ENCODE measurements around the gene OGT.
A peak's percentile ranks its signal among the peaks of the same experiment; 100 is the strongest.
"Not testable (repeated sequence)": the region's sequence is repeated elsewhere in the genome, so short reads cannot be mapped to it uniquely, and the experiment has no call there.

The OGT gene

DNA sequence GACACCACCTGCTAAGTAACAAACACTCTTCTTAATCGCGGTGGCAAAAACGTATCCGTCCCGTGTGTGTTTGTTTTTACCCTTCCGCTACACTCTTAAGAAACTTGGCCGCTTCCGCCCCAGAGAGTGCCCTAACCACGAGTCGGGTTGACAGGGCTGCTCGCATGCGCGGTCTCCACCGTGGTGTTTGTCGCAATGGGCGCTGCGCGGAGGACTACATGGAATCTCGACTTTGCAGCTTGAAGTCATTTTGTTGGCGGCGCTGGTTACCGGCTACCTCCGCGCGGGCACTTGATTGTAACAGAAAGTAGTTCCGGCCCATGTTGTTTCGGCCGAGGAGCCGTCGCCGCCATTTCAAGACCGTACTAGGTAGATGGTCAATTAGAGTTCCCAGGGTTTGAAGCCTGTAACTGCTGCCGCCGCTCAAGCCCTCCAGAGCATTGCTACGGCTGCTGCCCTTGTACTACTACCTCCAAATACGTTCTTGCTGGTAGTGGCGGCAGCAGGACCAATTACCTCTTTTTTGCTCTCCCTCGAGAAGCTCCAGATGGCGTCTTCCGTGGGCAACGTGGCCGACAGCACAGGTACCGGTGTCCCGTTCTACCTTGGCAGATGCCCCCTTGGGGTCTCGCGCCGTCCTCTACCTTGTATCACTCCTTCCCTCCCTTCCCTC, at the start of gene OGT:
Gene OGT, plus strand, starts transcription at position 352 of the 673 bp plus-strand sequence. Its CDS starts 196 bp downstream, at position 548.
- peak; percentile 88 for DNase-seq (ENCODE audit: low read depth, low spot score)

DNA sequence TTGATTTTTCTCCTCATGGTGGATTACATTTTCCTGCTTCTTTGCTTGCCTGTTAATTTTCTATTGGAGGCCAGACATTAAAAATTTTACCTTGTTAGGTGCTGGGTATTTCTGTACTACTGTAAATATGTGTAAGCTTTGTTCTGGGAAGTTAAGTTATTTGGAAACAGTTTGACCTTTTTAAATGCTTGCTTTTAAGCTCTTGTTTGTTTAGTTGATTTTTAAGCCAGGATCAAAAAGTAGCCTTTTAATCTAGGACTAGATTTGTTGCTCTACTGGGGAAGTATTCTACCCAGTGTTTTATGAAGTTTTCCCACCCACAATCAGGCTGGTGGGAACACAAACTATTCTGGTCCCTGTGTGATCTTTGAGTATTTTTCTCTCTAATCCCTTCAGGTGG, 45.1 kb upstream of the OGT start:
- no peak for DNase-seq (ENCODE audit: low read depth, low spot score)

DNA sequence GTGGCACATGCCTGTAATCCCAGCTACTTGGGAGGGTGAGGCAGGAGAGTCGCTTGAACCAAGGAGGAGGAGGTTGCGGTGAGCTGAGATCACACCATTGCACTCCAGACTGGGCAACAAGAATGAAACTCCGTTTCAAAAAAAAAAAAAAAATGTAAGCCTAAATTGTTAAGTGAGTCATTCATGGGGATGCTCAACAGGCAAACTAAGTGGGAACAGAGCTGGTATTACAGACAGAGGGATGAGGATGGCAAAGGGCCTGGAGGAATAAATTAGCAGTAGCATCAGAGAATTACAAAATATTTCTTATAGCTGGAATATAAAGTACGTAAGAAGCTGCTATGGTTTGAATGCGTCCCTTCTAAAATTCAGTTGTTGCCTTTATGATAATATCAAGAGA, 43.4 kb upstream of the OGT start:
- DNase-seq (ENCODE audit: low read depth, low spot score), result no peak

DNA sequence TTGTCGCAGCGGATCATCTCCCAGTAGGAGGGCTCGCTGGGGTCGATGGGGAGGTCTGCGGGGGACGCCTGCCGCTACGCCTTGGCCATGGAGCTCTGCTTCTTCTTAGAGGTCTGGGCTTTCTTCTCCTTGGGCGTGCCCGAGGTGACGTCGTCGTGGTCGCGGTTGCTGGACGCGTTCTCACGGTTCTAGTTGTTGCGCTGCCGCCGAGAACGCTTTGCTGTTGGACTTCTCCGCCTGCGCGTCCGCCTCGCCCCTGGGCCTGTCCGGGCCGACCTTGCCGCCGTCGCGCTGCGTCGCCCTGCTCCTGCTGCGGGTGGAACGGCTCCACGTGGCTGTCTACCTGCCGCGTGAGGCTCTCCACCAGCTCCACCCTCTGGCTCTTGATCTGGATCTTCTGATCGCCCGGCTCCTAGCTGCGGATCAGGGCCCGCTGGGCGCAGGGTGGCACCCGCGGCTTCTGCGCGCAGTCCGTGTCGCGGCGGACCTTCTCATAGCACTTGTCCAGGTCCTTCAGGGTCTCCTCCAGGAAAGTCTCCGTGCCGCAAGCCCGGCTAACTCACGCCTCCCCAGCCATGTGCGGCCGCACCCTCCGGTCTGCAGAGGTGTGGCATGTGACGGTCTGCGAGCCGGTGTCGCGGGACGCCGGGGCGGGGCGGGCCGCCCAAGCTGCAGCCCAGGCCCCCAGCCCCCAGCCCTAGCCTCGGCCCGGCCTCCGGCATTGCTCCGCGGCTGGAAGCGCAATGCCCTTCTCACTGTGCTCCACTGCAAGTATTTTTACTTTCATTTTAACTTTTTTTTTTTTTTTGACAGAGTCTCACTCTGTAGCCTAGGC, 40.5 kb upstream of the OGT start:
- no peak for DNase-seq (ENCODE audit: low read depth, low spot score)

DNA sequence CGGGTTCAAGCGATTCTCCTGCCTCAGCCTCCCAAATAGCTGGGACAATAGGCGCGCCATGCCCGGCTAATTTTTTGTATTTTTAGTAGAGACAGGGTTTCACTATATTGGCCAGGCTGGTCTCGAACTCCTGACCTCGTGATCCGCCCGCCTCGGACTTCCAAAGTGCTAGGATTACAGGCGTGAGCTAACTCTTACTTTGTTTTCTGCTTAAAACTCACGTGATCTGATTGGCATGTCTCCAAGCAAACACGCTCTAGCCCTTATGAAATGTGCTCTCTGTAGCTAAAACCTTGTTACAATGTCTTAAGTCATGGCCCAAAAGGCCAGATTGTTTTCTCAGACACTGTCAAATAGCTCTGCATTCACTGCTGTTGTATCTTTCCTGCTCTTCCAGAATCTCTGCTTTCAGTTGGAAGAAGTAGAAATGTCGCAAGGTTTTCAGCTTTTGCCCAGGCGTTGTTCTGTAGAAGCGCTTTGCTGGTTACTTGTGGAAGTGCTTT, 39.7 kb upstream of the OGT start:
- no peak for DNase-seq (ENCODE audit: low read depth, low spot score)

DNA sequence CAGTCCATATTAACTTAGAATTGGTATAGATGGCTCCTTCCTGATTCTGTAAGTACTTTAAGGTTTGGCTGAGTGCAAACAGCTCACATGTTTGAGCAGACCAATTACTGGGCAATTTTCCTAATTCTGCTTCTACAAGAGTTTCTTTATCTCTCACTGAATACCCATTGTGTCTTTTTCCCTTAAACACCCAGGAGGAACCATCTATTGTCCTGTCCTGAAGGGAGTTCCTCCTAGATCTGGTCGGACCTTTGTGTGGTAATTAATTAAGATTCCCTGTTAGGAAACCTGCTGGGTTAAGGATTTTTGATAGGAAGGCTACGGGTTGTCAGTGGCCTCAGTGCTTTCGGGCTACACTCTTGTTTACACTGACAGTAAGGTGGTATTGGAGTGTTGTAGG, 36.9 kb upstream of the OGT start:
- not testable (repeated sequence) for DNase-seq (ENCODE audit: low read depth, low spot score)

DNA sequence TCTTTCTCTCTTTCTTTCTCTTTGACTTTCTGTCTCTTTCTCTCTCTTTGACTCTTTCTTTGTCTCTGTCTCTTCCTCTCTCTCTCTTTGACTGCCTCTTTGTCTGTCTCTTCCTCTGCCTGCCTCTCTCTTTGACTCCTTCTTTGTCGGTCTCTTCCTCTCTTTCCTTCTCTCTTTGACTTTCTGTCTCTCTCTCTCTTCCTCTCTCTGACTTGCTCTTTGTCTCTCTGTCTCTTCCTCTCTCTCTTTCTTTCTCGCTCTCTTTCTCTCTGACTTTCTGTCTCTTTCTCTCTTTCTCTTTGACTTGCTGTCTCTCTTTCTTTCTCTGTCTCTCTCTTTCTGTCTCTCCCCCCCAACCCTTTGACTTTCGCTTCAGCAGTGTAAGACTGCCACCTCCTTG, 36.4 kb upstream of the OGT start:
- no peak for DNase-seq (ENCODE audit: low read depth, low spot score)

DNA sequence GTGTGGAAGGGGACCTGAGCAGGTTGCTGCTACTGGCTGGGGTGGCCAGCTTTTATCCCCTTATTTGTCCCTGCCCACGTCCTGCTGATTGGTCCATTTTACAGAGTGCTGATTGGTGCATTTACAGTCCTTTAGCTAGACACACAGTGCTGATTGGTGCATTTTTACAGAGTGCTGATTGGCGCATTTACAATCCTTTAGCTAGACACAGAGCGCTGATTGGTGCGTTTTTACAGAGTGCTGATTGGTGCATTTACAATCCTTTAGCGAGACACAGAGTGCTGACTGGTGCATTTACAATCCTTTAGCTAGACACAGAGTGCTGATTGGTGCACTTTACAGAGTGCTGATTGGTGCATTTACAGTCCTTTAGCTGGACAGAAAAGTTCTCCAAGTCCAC, 30.8 kb upstream of the OGT start:
- not testable (repeated sequence) for DNase-seq (ENCODE audit: low read depth, low spot score)

DNA sequence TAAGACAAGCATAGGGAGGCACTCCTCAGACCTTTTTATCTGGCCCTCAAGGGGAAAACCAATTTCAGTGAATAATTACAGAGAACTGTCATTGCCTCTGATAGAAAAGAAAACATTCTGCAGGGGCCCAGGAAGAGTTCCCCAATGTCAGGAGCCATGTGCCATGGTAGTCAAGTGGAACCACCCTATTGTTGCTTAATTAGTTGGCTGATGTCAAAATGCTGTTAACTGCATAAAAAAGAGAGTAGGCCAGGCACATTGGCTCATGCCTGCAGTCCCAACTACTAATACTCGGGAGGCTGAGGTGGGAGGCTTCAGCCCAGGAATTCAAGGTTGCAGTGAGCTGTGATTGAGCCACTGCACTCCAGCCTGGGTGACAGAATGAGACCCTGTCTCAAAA, 28.6 kb upstream of the OGT start:
- no peak for DNase-seq (ENCODE audit: low read depth, low spot score)

DNA sequence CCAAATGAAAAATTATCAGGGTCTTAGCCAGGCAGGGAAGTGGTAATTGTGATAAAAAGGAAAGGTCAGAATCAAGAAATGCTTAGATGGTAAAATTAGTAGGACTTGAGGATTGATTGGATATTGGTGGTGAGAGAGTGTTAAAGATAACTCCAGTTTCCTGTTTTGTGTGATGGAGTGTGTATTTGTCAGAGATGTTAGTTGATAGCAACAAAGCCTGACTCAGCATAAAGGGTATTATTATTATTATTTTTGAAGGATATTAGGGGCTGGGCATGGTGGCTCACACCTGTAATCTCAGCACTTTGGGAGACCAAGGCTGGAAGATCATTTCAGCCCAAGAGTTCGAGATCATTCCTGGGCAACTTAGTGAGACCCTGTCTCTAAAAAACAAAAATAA, 23.6 kb upstream of the OGT start:
- DNase-seq (ENCODE audit: low read depth, low spot score), result no peak

DNA sequence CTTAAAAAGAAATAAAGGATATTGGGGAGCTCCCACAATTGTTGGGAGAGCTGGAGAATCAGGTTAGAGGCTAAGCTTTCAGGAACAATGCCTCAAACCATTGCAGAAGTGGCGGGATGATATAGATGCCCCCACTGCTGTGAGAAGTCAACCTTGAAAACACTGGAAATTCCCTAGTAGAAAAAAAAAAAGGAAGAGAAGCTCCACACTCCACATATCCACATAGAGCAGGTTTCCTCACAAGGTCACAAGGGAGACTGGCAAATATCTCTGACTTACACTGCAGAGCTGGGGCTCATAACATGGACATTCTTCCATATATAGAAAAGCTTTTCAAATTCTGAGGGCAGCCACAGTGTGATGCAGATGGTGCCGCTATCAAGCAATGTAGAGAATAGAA, 22.7 kb upstream of the OGT start:
- DNase-seq (ENCODE audit: low read depth, low spot score), result no peak

DNA sequence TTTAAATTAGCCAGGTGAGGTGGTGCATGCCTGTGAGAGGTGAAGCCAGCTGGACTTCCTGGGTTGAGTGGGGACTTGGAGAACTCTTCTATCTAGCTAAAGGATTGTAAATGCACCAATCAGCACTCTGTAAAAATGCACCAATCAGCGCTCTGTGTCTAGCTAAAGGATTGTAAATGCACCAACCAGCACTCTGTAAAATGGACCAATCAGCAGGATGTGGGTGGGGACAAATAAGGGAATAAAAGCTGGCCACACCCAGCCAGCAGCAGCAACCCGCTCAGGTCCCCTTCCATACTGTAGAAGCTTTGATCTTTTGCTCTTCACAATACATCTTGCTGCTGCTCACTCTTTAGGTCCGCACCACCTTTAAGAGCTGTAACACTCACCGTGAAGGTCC, 19.2 kb upstream of the OGT start:
- not testable (repeated sequence) for DNase-seq (ENCODE audit: low read depth, low spot score)

DNA sequence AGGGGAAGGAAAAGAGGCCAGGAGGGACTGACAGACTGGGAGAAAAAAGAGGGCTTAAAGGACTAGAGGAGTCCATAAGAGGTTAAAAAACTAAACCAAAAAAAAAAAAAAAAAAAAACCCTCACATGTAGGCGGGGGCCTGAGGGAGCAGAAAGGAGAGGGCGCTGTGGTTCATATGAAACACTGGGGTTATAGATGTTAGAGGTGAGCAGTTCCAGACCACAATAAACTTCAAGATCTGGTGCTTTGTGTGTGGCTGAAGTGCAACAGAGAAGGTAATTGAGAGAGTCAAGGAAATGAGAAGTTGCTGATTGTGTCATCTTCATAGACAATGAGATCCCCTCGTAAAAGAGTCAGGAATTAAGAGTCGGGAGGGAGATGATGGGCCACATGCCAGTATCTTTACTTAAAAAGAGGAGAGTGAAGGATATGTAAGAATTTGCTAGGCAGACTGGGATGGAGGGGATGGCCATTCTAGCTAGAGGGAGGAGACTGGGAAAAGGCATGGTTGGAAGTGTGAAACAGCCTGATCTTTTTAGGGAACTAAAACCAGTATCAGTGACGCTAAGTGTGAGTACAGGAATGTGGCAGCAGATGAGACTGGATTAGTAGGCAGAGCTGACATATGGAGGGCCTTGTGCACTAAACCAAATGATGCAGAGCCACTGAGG, 18.4 kb upstream of the OGT start:
- no peak for DNase-seq (ENCODE audit: low read depth, low spot score)

DNA sequence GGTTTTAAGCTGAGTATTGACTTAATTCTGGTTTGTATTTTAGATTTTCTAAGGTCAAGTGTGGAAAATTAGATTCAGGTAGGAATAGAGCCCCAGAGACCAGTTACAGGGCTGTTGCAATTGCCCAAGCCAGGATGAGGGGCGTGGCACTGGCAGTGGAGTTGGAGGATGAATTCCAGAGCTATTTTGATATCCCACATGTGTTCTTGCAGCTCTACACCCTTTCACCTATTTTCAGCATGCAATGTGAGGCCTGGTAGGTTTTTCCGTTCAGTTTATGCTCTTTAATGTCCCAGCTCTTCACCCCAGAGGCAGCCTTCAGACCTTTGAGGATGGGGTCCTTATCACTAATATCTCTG, 17.9 kb upstream of the OGT start:
- DNase-seq (ENCODE audit: low read depth, low spot score), result no peak

DNA sequence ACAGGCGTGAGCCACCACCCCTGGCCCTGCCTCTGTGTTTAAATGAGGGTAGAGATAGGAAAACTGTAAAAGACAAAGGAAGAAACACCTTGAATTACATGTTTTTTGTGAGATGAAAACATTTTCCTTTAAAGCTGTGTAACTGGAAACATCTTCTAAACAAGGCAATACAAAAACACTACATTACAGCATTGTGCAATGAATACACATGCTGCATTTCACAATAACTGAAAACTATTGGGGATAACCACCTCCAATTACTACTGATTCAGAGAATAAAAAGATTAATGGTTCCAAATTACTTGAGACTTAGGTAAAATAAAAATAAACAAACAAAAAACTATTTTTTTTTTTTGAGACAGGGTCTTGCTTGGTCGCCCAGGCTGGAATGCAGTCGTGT, 7.6 kb upstream of the OGT start:
- no peak for DNase-seq (ENCODE audit: low read depth, low spot score)

DNA sequence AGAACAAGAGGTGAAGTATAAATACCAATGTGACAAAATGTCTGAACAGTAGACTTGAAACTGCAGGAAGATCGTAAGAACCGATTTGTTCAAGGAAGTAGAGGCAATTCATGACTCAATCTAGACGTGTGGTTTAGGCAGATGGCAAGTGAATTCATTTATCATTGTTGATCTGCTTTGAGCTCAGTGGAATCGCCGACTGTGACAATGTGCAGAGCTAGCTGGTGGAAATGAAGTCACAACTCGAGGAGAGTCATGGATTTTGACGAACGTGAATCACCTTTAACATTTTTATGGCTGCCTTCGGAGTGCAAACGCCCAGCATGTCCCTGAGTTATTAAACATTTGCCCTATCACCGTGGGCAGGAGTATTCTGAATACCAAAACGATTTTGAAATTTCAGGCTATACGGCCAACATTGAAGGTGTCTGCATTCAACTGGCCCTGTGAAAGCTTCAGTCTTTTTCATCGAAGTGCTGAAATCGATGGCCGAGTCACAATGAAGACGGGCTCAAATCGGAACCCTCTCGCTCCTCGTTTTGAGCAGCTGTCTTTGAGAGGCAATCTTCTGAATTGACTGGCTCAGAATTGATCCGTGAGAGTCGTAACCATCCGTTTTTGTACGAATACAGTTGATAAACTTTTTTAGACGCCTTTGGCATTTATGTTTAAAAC, 689 bp upstream of the OGT start:
- no peak for DNase-seq (ENCODE audit: low read depth, low spot score)

DNA sequence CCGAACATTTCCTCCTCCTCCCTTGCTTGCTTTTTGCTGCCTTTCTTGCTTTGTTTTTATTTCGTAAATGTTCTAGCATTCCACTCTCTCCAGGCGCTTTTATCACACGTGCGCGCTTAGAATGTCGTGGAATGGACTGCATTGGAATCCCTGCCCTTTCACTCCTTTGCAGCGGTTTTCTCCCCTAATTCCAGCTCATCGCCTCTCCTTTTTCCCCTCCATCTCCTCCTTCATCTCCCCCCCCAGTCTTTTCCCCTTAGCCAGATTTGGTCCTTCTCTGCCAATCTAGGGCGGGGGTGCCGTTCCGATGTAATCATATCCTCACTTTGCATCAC, 579 bp downstream of the OGT start:
- no peak for DNase-seq (ENCODE audit: low read depth, low spot score)

DNA sequence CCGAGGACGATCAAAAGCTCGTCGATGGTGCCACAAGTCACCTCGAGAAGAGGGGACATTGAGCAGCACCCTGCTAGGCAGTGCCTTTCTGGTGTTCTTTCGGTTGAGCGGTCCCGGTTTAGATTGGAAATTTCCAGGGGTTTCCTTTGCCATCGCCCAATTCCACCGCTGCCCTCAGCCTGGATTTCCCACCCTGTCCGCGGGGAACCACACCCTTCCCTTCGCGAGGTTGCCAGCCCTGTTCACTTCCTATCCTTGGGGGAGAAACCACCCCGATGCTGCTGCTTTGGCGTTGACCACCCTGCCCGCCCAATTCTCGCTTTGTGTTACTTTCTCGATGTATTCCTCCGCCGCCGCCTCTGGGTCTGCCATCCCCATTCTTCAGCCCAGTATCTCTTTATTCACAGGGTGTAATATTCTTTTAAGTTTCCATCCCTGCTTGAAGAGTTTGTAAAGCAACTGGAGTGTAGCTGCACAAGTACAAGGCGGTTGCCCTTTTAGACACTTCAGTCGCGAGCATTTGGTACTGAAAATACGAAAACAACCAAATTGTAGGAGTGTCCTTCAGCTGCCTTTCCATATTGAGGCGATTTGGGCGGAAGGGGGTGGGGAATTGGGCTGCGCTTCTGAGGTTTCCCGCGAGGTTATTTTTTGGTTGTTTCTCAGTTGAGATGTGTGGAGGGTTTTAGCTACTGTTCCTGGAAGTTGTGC, 1.1 kb downstream of the OGT start:
- no peak for DNase-seq (ENCODE audit: low read depth, low spot score)

DNA sequence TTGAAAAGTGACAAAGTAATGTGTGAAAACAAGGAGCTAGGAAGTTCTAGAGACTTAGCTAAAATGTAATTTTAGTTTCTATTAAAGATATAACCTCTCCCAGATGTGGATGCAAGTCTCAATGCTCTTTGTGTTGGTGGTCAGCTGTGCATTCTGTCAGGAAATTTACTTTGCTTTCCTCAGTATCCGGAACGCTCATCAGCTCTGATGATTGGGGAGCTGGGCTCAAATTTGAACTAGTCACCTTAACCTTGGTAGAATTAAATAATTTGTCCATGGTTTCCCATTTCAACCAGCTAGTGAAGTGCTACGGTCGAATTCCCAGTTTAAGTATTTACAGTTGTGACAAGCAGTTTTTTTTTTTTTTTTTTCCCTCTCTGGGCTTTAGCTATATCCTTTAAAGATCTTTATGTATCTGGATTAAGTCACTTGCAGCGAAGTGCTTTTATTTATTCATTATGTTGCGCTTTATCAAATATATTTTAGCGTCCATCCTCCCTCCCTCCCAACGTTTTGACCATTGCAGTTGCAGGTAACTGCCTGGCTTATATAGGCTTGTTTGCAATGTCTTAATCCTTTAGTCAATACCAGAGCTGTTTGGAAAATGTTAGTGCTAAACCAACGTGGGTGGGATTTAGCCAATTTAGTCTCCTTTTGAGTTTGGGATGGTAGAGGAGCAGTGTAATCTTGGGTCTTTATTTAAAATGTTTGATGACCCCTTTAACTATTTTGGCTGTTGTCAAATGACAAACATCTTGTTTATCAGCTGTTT, 2.1 kb downstream of the OGT start:
- no peak for DNase-seq (ENCODE audit: low read depth, low spot score)

DNA sequence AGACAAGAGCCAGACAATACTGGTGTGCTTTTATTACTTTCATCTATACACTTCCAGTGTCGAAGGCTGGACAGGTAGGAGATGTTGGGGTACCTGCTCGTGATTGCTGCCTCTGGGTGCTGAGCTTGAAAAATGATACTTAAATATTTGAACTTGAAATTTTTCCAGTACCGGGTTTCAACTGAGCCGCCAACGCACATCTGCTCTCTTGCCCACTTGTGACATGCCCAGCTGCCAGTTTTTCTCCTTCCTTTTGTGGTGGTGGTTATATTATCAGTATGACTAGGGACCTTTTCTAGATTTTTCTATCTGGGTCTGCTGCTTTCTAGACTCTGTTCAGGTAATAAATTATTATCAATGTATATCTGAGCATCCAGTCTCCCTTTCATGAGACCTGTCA, 3.4 kb downstream of the OGT start:
- no peak for DNase-seq (ENCODE audit: low read depth, low spot score)

DNA sequence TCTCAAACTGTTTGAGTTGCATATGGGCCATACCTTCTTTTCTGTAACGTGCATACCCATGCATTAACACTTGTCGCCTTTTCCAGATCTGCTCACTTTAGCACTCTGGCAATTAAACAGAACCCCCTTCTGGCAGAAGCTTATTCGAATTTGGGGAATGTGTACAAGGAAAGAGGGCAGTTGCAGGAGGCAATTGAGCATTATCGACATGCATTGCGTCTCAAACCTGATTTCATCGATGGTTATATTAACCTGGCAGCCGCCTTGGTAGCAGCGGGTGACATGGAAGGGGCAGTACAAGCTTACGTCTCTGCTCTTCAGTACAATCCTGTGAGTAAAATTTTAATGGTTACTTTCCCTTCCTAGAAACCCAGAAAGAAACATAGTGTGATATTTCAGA, 4.8 kb downstream of the OGT start:
- DNase-seq (ENCODE audit: low read depth, low spot score), result no peak
